GM12878 (cell line): ENCODE measurements around the gene IL11. TPM values are rescaled to one million over a fixed set of nuclear protein-coding genes. Genes with fewer than 3 reads are reported as not detected.

Source experiments
- ATAC-seq: fragments of 200-7000 bp; cut with Tn5 transposase; 3 replicates; pipeline ENCODE4 v1.9.1; 2020; ENCODE audit warnings: mild to moderate bottlenecking, moderate library complexity
- BruUV-seq: library from RNA; stranded (reverse); fragments of 400-500 nt; replicated peaks from 2 replicates; lab custom pipeline; 2021; lab: Mats Ljungman, UMichigan
- CTCF ChIA-PET: fragments of 300-600 bp; sonication (Branson Sonifier 250); formaldehyde crosslinking; extraction: SDS; loops from one replicate; lab custom pipeline; 2021; ENCODE audit warnings: inconsistent platforms; lab: Yijun Ruan, JAX
- POLR2A ChIA-PET: fragments of 350-600 bp; formaldehyde crosslinking; extraction: SDS; loops from one replicate; lab custom pipeline; 2021; ENCODE audit warnings: inconsistent platforms; lab: Charles Lee
- RAD21 ChIA-PET: fragments of 300-600 bp; sonication (Branson Sonifier 250); formaldehyde crosslinking; loops from one replicate; lab custom pipeline; 2023; ENCODE audit warnings: antibody characterized with exemption; ENCODE audit not compliant: unreplicated experiment; lab: Charles Lee
- SMC1A ChIA-PET: fragments of 300-600 bp; sonication (Branson Sonifier 250); formaldehyde crosslinking; loops from one replicate; lab custom pipeline; 2023; ENCODE audit not compliant: unreplicated experiment, uncharacterized antibody; lab: Charles Lee
- DNase-seq: peaks from one replicate; pipeline ENCODE4 v3.0.0-alpha.2; 2011; ENCODE audit warnings: low read depth, low spot score
- FAIRE-seq: peaks from 3 replicates; lab custom pipeline; 2011; peaks lifted over from hg19 to GRCh38; lab: Jason Lieb, UNC
- H2AFZ ChIP-seq: 2 replicates; pipeline ENCODE4 v1.6.0; 2011; ENCODE audit warnings: low read depth, low read length, control low read depth; ENCODE audit not compliant: control insufficient read depth
- H3K27ac ChIP-seq: 2 replicates; pipeline ENCODE4 v1.5.1; 2011; ENCODE audit warnings: control low read depth; ENCODE audit not compliant: control insufficient read depth, insufficient read depth
- H3K27me3 ChIP-seq, 2 experiments: replicated peaks in 1 of 2; 2 replicates each; pipeline versions ENCODE4 v1.6.0 to v1.6.1; 2011; ENCODE audit warnings: low read length in 1 of 2; ENCODE audit not compliant: control insufficient read depth in 2 of 2, insufficient read depth in 2 of 2
- H3K36me3 ChIP-seq, 2 experiments: 2 replicates each; pipeline ENCODE4 v1.5.1; 2011; ENCODE audit warnings: low read length in 1 of 2; ENCODE audit not compliant: control insufficient read depth in 2 of 2, insufficient read depth in 2 of 2
- H3K4me1 ChIP-seq: 2 replicates; pipeline ENCODE4 v1.6.1; 2011; ENCODE audit warnings: mild to moderate bottlenecking, low read length, moderate library complexity, mixed read lengths; ENCODE audit not compliant: control insufficient read depth, insufficient read depth
- H3K4me2 ChIP-seq: 2 replicates; pipeline ENCODE4 v1.6.0; 2011; ENCODE audit warnings: control low read depth; ENCODE audit not compliant: control insufficient read depth, insufficient read depth
- H3K4me3 ChIP-seq: fragments of 200-600 bp; sonication (generic); 2 replicates; pipeline ENCODE4 v1.5.1; 2016
- H3K79me2 ChIP-seq: 2 replicates; pipeline ENCODE4 v1.6.0; 2011; ENCODE audit warnings: low read length; ENCODE audit not compliant: control insufficient read depth, insufficient read depth
- H3K9ac ChIP-seq: 2 replicates; pipeline ENCODE4 v1.8.0; 2011; ENCODE audit warnings: low read length, control low read depth, mixed read lengths; ENCODE audit not compliant: control insufficient read depth, insufficient read depth
- H3K9me3 ChIP-seq: replicated peaks from 3 replicates; pipeline ENCODE4 v1.5.1; 2011; ENCODE audit warnings: mild to moderate bottlenecking, low read length; ENCODE audit not compliant: control insufficient read depth, insufficient read depth
- H4K20me1 ChIP-seq: 2 replicates; pipeline ENCODE4 v1.6.0; 2011; ENCODE audit not compliant: control insufficient read depth, insufficient read depth
- BMI1 ChIP-seq: fragments of 450-650 bp; IDR thresholded peaks from 2 replicates; pipeline ENCODE4 v1.6.1; 2016; ENCODE audit warnings: mild to moderate bottlenecking, moderate library complexity, borderline replicate concordance
- CREM ChIP-seq: IDR thresholded peaks from 2 replicates; pipeline ENCODE4 v1.6.1; 2014; ENCODE audit warnings: antibody characterized with exemption, low read depth
- FOXM1 ChIP-seq: IDR thresholded peaks from 2 replicates; pipeline ENCODE4 v1.6.1; 2012; ENCODE audit warnings: low read depth, mild to moderate bottlenecking, inconsistent platforms, low read length, moderate library complexity
- GATAD2B ChIP-seq: fragments of 450-650 bp; conservative IDR thresholded peaks from 2 replicates; pipeline ENCODE4 v1.6.1; 2017; ENCODE audit warnings: low read depth, mild to moderate bottlenecking, moderate library complexity
- HDGF ChIP-seq: fragments of 450-650 bp; IDR thresholded peaks from 2 replicates; pipeline ENCODE4 v1.6.1; 2016; ENCODE audit warnings: antibody characterized with exemption
- MYC ChIP-seq: IDR thresholded peaks from 2 replicates; pipeline ENCODE4 v1.6.1; 2011; ENCODE audit warnings: mild to moderate bottlenecking, low read length, moderate library complexity, inconsistent platforms; ENCODE audit not compliant: insufficient read depth, insufficient replicate concordance, insufficient read length, severe bottlenecking
- NR2F1 ChIP-seq: fragments of 450-650 bp; conservative IDR thresholded peaks from 2 replicates; pipeline ENCODE4 v1.6.1; 2017; ENCODE audit warnings: mild to moderate bottlenecking
- POLR2AphosphoS5 ChIP-seq: IDR thresholded peaks from 2 replicates; pipeline ENCODE4 v1.6.1; 2011; ENCODE audit warnings: mild to moderate bottlenecking, low read length, inconsistent platforms
- TCF12 ChIP-seq: IDR thresholded peaks from 2 replicates; pipeline ENCODE4 v1.6.1; 2011; ENCODE audit warnings: low read depth, mild to moderate bottlenecking, low read length
- YBX1 ChIP-seq: fragments of 450-650 bp; IDR thresholded peaks from 2 replicates; pipeline ENCODE4 v1.6.1; 2016; ENCODE audit warnings: antibody characterized with exemption
- ZNF217 ChIP-seq: fragments of 450-650 bp; IDR thresholded peaks from 2 replicates; pipeline ENCODE4 v1.6.1; 2017; ENCODE audit warnings: antibody characterized with exemption, mild to moderate bottlenecking
- WGBS: methylation state at CpG from one replicate; pipeline ENCODE4 v1.1.6; 2016; ENCODE audit warnings: low lambda C conversion rate; ENCODE audit not compliant: insufficient replicate concordance, insufficient coverage; ENCODE audit errors: missing lambda C conversion rate; 5-methylcytosine and 5-hydroxymethylcytosine counted together
- in situ Hi-C: fragments of 300-500 bp; cut with MboI; formaldehyde crosslinking; loops from 9 replicates; pipeline ENCODE4 v1.14.3; 2018; ENCODE audit warnings: mixed read lengths
- intact Hi-C: fragments of 100-400 bp; cut with micrococcal nuclease; formaldehyde crosslinking; loops from one replicate; pipeline ENCODE4 v1.14.2; 2022; ENCODE audit not compliant: unreplicated experiment
- polyA plus RNA-seq, 11 experiments: library from polyadenylated mRNA; depleted of rRNA in 4 of 11; unstranded in 6 of 11; stranded (reverse) in 5 of 11; fragments of >200 nt; fragmentation: Nextera tagmentation in 4 of 11; fragmentation: Illumina TruSeq in 1 of 11; extraction: Ambion mirVana in 4 of 11; extraction: Trizol in 1 of 11; gene quantifications; 1 replicate in 1 of 11; 2 replicates in 10 of 11; pipeline versions ENCODE4 v1.2.1 to v1.2.3, GENCODE V29; 2011 to 2016; ENCODE audit warnings: inconsistent platforms in 2 of 11, missing spikeins in 2 of 11, low read depth in 1 of 11
- total RNA-seq, 4 experiments: library from RNA; depleted of rRNA in 3 of 4; stranded (reverse); fragments of >200 nt in 3 of 4; fragmentation: Illumina TruSeq in 1 of 4; extraction: Trizol in 1 of 4; gene quantifications; 2 replicates each; pipeline versions ENCODE4 v1.2.1 to v1.2.3, GENCODE V29; 2013 to 2021
- TF ChIP-seq, protein P1 (sequence below): fragments of 150-350 bp; IDR thresholded peaks from 2 replicates; pipeline ENCODE4 v1.6.1; 2016; ENCODE audit warnings: low read depth, low read length
- TF ChIP-seq, protein P2 (sequence below): fragments of 450-650 bp; IDR thresholded peaks from 2 replicates; pipeline ENCODE4 v1.6.1; 2017; ENCODE audit warnings: mild to moderate bottlenecking, low read depth, inconsistent platforms; ENCODE audit not compliant: poor library complexity, severe bottlenecking
- TF ChIP-seq, protein P3 (sequence below): IDR thresholded peaks from 2 replicates; pipeline ENCODE4 v1.6.1; 2011; ENCODE audit warnings: borderline replicate concordance, low read depth, mild to moderate bottlenecking, moderate library complexity, low read length; ENCODE audit not compliant: insufficient read depth, poor library complexity, severe bottlenecking

Gene IL11
- total and polyA plus RNA-seq, 10 of the 15 experiments (the other 5 are each of a cell fraction or from before 2014, with no cell fraction given), result 0.15 TPM; not detected in 9

DNA sequence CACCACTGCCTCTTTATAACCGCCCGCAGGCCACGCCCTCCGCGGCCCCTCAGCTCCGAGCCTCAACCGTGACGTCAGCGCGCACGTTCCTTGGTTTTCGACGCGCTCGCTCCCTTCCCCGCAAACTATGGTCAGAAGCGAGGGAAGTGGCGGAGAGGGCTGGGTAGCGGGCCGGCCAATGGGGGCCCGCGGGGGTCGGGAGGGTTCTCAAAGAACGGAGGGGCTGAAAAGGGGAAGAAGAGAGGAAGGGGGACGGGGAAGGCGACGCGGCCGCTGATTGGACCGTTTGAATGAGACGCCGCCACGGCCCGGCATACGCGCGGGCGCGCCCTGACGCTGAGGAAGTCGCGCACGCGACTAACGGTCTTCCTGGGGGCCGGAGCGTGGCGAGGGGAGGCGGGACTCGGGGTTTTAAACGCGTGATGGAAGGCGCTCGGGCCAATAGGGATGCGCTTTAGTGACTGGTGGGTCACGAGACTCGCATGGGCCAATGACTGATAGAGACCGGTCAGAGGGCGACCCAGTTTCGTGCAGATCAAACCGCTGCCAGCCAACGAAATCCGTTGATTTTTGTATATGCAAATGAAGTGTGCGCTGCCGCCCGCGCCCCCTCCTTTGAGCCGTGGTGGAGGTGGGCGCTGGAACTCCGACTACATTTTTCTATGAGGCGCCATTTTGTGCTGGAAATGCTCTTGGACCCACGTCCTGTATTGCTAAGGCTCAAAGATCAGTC, 37.7 kb upstream of the IL11 start:
- peak; percentile 93 for FAIRE-seq
- in situ Hi-C loops, result no loop called here
- TF ChIP-seq, protein P1, sequence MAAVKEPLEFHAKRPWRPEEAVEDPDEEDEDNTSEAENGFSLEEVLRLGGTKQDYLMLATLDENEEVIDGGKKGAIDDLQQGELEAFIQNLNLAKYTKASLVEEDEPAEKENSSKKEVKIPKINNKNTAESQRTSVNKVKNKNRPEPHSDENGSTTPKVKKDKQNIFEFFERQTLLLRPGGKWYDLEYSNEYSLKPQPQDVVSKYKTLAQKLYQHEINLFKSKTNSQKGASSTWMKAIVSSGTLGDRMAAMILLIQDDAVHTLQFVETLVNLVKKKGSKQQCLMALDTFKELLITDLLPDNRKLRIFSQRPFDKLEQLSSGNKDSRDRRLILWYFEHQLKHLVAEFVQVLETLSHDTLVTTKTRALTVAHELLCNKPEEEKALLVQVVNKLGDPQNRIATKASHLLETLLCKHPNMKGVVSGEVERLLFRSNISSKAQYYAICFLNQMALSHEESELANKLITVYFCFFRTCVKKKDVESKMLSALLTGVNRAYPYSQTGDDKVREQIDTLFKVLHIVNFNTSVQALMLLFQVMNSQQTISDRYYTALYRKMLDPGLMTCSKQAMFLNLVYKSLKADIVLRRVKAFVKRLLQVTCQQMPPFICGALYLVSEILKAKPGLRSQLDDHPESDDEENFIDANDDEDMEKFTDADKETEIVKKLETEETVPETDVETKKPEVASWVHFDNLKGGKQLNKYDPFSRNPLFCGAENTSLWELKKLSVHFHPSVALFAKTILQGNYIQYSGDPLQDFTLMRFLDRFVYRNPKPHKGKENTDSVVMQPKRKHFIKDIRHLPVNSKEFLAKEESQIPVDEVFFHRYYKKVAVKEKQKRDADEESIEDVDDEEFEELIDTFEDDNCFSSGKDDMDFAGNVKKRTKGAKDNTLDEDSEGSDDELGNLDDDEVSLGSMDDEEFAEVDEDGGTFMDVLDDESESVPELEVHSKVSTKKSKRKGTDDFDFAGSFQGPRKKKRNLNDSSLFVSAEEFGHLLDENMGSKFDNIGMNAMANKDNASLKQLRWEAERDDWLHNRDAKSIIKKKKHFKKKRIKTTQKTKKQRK, result no peak
- no peak; the same call in 1 of the 2 replicates for TF ChIP-seq POLR2AphosphoS5
- TF ChIP-seq GATAD2B, result peak; percentile 13; the same call in 1 of the 2 replicates
- no peak for TF ChIP-seq YBX1
- TF ChIP-seq MYC, result no peak
- TF ChIP-seq BMI1, result no peak
- TF ChIP-seq, protein P2, sequence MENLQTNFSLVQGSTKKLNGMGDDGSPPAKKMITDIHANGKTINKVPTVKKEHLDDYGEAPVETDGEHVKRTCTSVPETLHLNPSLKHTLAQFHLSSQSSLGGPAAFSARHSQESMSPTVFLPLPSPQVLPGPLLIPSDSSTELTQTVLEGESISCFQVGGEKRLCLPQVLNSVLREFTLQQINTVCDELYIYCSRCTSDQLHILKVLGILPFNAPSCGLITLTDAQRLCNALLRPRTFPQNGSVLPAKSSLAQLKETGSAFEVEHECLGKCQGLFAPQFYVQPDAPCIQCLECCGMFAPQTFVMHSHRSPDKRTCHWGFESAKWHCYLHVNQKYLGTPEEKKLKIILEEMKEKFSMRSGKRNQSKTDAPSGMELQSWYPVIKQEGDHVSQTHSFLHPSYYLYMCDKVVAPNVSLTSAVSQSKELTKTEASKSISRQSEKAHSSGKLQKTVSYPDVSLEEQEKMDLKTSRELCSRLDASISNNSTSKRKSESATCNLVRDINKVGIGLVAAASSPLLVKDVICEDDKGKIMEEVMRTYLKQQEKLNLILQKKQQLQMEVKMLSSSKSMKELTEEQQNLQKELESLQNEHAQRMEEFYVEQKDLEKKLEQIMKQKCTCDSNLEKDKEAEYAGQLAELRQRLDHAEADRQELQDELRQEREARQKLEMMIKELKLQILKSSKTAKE, result no peak
- TF ChIP-seq, protein P3, sequence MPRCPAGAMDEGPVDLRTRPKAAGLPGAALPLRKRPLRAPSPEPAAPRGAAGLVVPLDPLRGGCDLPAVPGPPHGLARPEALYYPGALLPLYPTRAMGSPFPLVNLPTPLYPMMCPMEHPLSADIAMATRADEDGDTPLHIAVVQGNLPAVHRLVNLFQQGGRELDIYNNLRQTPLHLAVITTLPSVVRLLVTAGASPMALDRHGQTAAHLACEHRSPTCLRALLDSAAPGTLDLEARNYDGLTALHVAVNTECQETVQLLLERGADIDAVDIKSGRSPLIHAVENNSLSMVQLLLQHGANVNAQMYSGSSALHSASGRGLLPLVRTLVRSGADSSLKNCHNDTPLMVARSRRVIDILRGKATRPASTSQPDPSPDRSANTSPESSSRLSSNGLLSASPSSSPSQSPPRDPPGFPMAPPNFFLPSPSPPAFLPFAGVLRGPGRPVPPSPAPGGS, result no peak
- TF ChIP-seq CREM, result peak; percentile 91
- TF ChIP-seq NR2F1, result no peak; the same call in none of the 2 replicates
- TF ChIP-seq ZNF217, result no peak; the same call in 1 of the 2 replicates
- TF ChIP-seq HDGF, result no peak; the same call in 1 of the 2 replicates
- TF ChIP-seq FOXM1, result peak; percentile 86
- TF ChIP-seq TCF12, result no peak

More for the DNA sequence above, 37.7 kb upstream of the IL11 start:
- Histone ChIP-seq H3K27ac (peak overlapping the region; percentile 98), H2AFZ (peak overlapping the region; percentile 96), H4K20me1 (no peaks in the 10 kb centered on the region; the same call in 1 of the 2 replicates), H3K4me2 (peak overlapping the region; percentile 99), H3K9ac (peak overlapping the region; percentile 93), H3K27me3 (no peaks in the 10 kb centered on the region), H3K36me3 (peaks cover 6 to 8% of the 10 kb centered on the region in 2 experiments; a peak in 3 of 4 replicates), H3K79me2 (peaks cover 37% of the 10 kb centered on the region), H3K4me1 (peaks cover 20% of the 10 kb centered on the region), H3K4me3 (peak overlapping the region; percentile 93), H3K9me3 (peaks cover 5% of the 10 kb centered on the region; the same call in 1 of the 3 replicates)
- SMC1A ChIA-PET, result interaction anchor here (1.1 to 1.9 kb wide), 3 partner anchors 8 to 107 kb away, joined by 4 to 5 read pairs (median 5); no protein-coding TSS in a partner anchor
- no TSS peak for BruUV-seq
- CTCF ChIA-PET, result interaction anchor here (1.3 to 2.0 kb wide), 2 partner anchors 10 to 107 kb away, joined by 6 to 9 read pairs; no protein-coding TSS in a partner anchor
- RAD21 ChIA-PET, result interaction anchor here (0.6 to 2.3 kb wide), 5 partner anchors 24 to 1219 kb away, joined by 3 to 14 read pairs (median 5); partner anchors contain the start of genes HSPBP1 and TMEM238
- intact Hi-C loops, result loop anchor here (1.0 kb wide), 1 partner anchor 216 kb away; the partner anchor contains the start of gene ZNF784
- ATAC-seq, result peak; percentile 96
- DNase-seq, result peak; percentile 97
- POLR2A ChIA-PET, result interaction anchor here (1.0 to 3.2 kb wide), 11 partner anchors 21 to 345 kb away, joined by 3 to 21 read pairs (median 4); partner anchors contain the start of genes HSPBP1, ISOC2, KMT5C and RDH13
- WGBS, result 1% methylated on average over 60 of the region's 72 CpGs
